Endothelial cell of umbilical vein (primary cell): Measurements from ENCODE around the gene NSDHL. TPM values are rescaled to one million over a fixed set of nuclear protein-coding genes. Genes with fewer than 3 reads are reported as not detected.
"Not testable (repeated sequence)": the region's sequence is repeated elsewhere in the genome, so short reads cannot be mapped to it uniquely, and the experiment has no call there.

Source experiments
- Bru-seq: library from RNA; stranded (reverse); fragments of 400-500 nt; gene quantifications from one replicate; lab custom pipeline; 2021; lab: Mats Ljungman, UMichigan
- BruChase-seq, 2 experiments: library from RNA; stranded (reverse); fragments of 400-500 nt; gene quantifications; one replicate each; lab custom pipeline; 2021; lab: Mats Ljungman, UMichigan
- BruUV-seq: library from RNA; stranded (reverse); fragments of 400-500 nt; replicated peaks from 2 replicates; lab custom pipeline; 2021; lab: Mats Ljungman, UMichigan
- CTCF ChIA-PET: fragments of 300-600, 350-600 bp; sonication (Branson Sonifier 250); formaldehyde crosslinking; loops from one replicate; lab custom pipeline; 2021; ENCODE audit warnings: antibody characterized with exemption, inconsistent platforms; lab: Charles Lee
- POLR2A ChIA-PET: fragments of 300-600, 350-600 bp; sonication (Branson Sonifier 250); formaldehyde crosslinking; loops from one replicate; lab custom pipeline; 2021; ENCODE audit warnings: antibody characterized with exemption, inconsistent platforms; lab: Charles Lee
- DNase-seq: peaks from one replicate; pipeline ENCODE4 v3.0.0-alpha.2; 2011; ENCODE audit warnings: low read depth, low spot score
- FAIRE-seq: peaks from 2 replicates; lab custom pipeline; 2011; peaks lifted over from hg19 to GRCh38; lab: Jason Lieb, UNC
- H2AFZ ChIP-seq: 2 replicates; pipeline ENCODE4 v1.6.0; 2012; ENCODE audit warnings: low read depth, low read length, control low read depth, inconsistent platforms
- H3K27ac ChIP-seq: 2 replicates; pipeline ENCODE4 v1.5.1; 2011; ENCODE audit warnings: low read depth, mild to moderate bottlenecking, control low read depth, low read length, moderate library complexity; ENCODE audit not compliant: insufficient read depth
- H3K27me3 ChIP-seq, 2 experiments: 2 replicates each; pipeline versions ENCODE4 v1.6.0 to v1.6.1; 2011; ENCODE audit warnings: low read length in 2 of 2, mixed read lengths in 1 of 2; ENCODE audit not compliant: control insufficient read depth in 2 of 2, insufficient read depth in 2 of 2
- H3K36me3 ChIP-seq, 2 experiments: 2 replicates in 1 of 2; 3 replicates in 1 of 2; pipeline ENCODE4 v1.5.1; 2011; ENCODE audit warnings: low read length in 2 of 2, mild to moderate bottlenecking in 1 of 2, moderate library complexity in 1 of 2; ENCODE audit not compliant: control insufficient read depth in 2 of 2, insufficient read depth in 2 of 2; ENCODE audit errors: extremely low read depth in 1 of 2
- H3K4me1 ChIP-seq: 3 replicates; pipeline ENCODE4 v1.5.1; 2011; ENCODE audit warnings: mild to moderate bottlenecking, low read length; ENCODE audit not compliant: control insufficient read depth, insufficient read depth; ENCODE audit errors: extremely low read depth
- H3K4me2 ChIP-seq: 2 replicates; pipeline ENCODE4 v1.6.1; 2011; ENCODE audit warnings: low read length, control low read depth, mixed read lengths; ENCODE audit not compliant: insufficient read depth
- H3K4me3 ChIP-seq, 3 experiments: fragments of 200-600 bp in 1 of 3; sonication (generic), shearing (Covaris generic) in 1 of 3; replicated peaks in 1 of 3; 2 replicates each; pipeline ENCODE4 v1.5.1; 2011 to 2016; ENCODE audit warnings: control low read depth in 3 of 3, low read length in 3 of 3, mild to moderate bottlenecking in 2 of 3, inconsistent platforms in 1 of 3, low read depth in 1 of 3, moderate library complexity in 1 of 3; ENCODE audit not compliant: insufficient read depth in 1 of 3
- H3K79me2 ChIP-seq: 2 replicates; pipeline ENCODE4 v1.6.0; 2012; ENCODE audit warnings: low read length, inconsistent platforms; ENCODE audit not compliant: control insufficient read depth, insufficient read depth
- H3K9ac ChIP-seq: replicated peaks from 2 replicates; pipeline ENCODE3; 2011; ENCODE audit warnings: low read length, control low read depth; ENCODE audit not compliant: insufficient read depth; ENCODE audit errors: extremely low read depth
- H3K9me1 ChIP-seq: replicated peaks from 3 replicates; pipeline ENCODE4 v1.6.0; 2011; ENCODE audit warnings: mild to moderate bottlenecking, low read length; ENCODE audit not compliant: control insufficient read depth, insufficient read depth; ENCODE audit errors: extremely low read depth
- H3K9me3 ChIP-seq: replicated peaks from 2 replicates; pipeline ENCODE4 v1.5.1; 2012; ENCODE audit warnings: low read length, inconsistent platforms; ENCODE audit not compliant: control insufficient read depth, insufficient read depth
- H4K20me1 ChIP-seq: replicated peaks from 2 replicates; pipeline ENCODE3; 2011; ENCODE audit warnings: mild to moderate bottlenecking, low read length; ENCODE audit not compliant: control insufficient read depth, insufficient read depth; ENCODE audit errors: extremely low read depth
- EZH2 ChIP-seq: IDR thresholded peaks from 2 replicates; pipeline ENCODE4 v1.6.1; 2012; ENCODE audit warnings: borderline replicate concordance, low read depth, mild to moderate bottlenecking, moderate library complexity, low read length, inconsistent platforms; ENCODE audit not compliant: severe bottlenecking
- FOS ChIP-seq: IDR thresholded peaks from 2 replicates; pipeline ENCODE4 v1.6.1; 2011; ENCODE audit warnings: mild to moderate bottlenecking, low read length, moderate library complexity, borderline replicate concordance; ENCODE audit not compliant: insufficient read depth
- JUN ChIP-seq: IDR thresholded peaks from 2 replicates; pipeline ENCODE4 v1.6.1; 2011; ENCODE audit warnings: borderline replicate concordance, low read depth; ENCODE audit not compliant: insufficient read length, insufficient read depth
- MYC ChIP-seq: IDR thresholded peaks from one replicate; pipeline ENCODE4 v1.6.1; 2011; ENCODE audit warnings: mild to moderate bottlenecking, low read depth, low read length
- POLR2A ChIP-seq: IDR thresholded peaks from 2 replicates; pipeline ENCODE4 v1.6.1; 2012; ENCODE audit warnings: low read depth, mild to moderate bottlenecking, control low read depth, low read length
- POLR2AphosphoS5 ChIP-seq: IDR thresholded peaks from 2 replicates; pipeline ENCODE4 v1.6.1; 2012; ENCODE audit warnings: low read depth, mild to moderate bottlenecking, control low read depth, low read length, moderate library complexity; ENCODE audit not compliant: insufficient read depth
- dilution Hi-C: fragments of 300-500 bp; cut with MboI; formaldehyde crosslinking; loops from one replicate; pipeline ENCODE4 v1.15.0; 2019; ENCODE audit warnings: low sequenced_read_pairs; ENCODE audit not compliant: extremely low pct_ligation_motif_present
- intact Hi-C: fragments of 100-400 bp; cut with micrococcal nuclease; formaldehyde crosslinking; loops from one replicate; pipeline ENCODE4 v1.10.0; 2022
- long read RNA-seq: library from polyadenylated mRNA; stranded (forward); transcript quantifications from one replicate; pipeline ENCODE4 v2.0.0, GENCODE V29; 2021
- polyA minus RNA-seq, 3 experiments: library from RNA; depleted of rRNA, polyadenylated mRNA; stranded (reverse); fragments of >200 nt; gene quantifications; 1 replicate in 1 of 3; 2 replicates in 2 of 3; pipeline ENCODE4 v1.2.3, GENCODE V29; 2011
- polyA plus RNA-seq, 4 experiments: library from polyadenylated mRNA; depleted of rRNA in 3 of 4; stranded (reverse) in 3 of 4; unstranded in 1 of 4; fragments of >200 nt; gene quantifications; 2 replicates each; pipeline versions ENCODE4 v1.2.1 to v1.2.3, GENCODE V29; 2011 to 2012; ENCODE audit warnings: missing spikeins in 1 of 4
- total RNA-seq: library from RNA; stranded (reverse); gene quantifications from 2 replicates; pipeline ENCODE4 v1.2.3, GENCODE V29; 2021
- TF ChIP-seq, protein P1 (sequence below), 2 donors: IDR thresholded peaks; 1 replicate in 1 of 2; 2 replicates in 1 of 2; pipeline ENCODE4 v1.5.1; 2011; ENCODE audit warnings: low read length in 2 of 2, mild to moderate bottlenecking in 2 of 2, moderate library complexity in 2 of 2, control low read depth in 1 of 2, inconsistent platforms in 1 of 2, low read depth in 1 of 2; ENCODE audit not compliant: insufficient read depth in 1 of 2; ENCODE audit errors: extremely low read depth in 1 of 2
- TF ChIP-seq, protein P2 (sequence below): IDR thresholded peaks from 2 replicates; pipeline ENCODE4 v1.6.1; 2011; ENCODE audit not compliant: insufficient read depth, insufficient read length

The NSDHL gene
- 40.0 and 43.4 TPM in 2 replicates for total RNA-seq
- polyA plus RNA-seq: 43.7 and 44.5 TPM in 2 replicates
- polyA plus RNA-seq (2011; cell fraction: cytosol; rRNA removed): 37.3 and 43.2 TPM in 2 replicates
- 23.4 and 25.7 TPM in 2 replicates for polyA plus RNA-seq (2011; cell fraction: nucleus; rRNA removed)
- polyA plus RNA-seq (2012): 32.2 and 39.5 TPM in 2 replicates
- 26.0 and 29.3 TPM in 2 replicates for polyA minus RNA-seq
- polyA minus RNA-seq (2011; cell fraction: cytosol; rRNA and poly(A)+ RNA removed): 11.2 TPM
- 6.0 and 6.5 TPM in 2 replicates for polyA minus RNA-seq (2011; cell fraction: nucleus; rRNA and poly(A)+ RNA removed)
- Bru-seq, nascent RNA: percentile 67 among the genes with signal in this experiment
- BruChase-seq, experiment 1, labeled RNA remaining after a 6-hour chase: percentile 57 among the genes with signal in this experiment
- percentile 55 among the genes with signal in this experiment for BruChase-seq, experiment 2, labeled RNA remaining after a 2-hour chase
- long read RNA-seq, transcript NSDHL-201 (8 exons, 1,929 nt): major isoform, 135 of 176 reads
- long read RNA-seq, transcript NSDHL-203 (9 exons, 1,630 nt): minor isoform, 23 of 176 reads
- long read RNA-seq, partial matches to known transcripts: 12 of 176 reads
- long read RNA-seq, other reads (novel, unspliced or antisense): 6 of 176 reads

DNA sequence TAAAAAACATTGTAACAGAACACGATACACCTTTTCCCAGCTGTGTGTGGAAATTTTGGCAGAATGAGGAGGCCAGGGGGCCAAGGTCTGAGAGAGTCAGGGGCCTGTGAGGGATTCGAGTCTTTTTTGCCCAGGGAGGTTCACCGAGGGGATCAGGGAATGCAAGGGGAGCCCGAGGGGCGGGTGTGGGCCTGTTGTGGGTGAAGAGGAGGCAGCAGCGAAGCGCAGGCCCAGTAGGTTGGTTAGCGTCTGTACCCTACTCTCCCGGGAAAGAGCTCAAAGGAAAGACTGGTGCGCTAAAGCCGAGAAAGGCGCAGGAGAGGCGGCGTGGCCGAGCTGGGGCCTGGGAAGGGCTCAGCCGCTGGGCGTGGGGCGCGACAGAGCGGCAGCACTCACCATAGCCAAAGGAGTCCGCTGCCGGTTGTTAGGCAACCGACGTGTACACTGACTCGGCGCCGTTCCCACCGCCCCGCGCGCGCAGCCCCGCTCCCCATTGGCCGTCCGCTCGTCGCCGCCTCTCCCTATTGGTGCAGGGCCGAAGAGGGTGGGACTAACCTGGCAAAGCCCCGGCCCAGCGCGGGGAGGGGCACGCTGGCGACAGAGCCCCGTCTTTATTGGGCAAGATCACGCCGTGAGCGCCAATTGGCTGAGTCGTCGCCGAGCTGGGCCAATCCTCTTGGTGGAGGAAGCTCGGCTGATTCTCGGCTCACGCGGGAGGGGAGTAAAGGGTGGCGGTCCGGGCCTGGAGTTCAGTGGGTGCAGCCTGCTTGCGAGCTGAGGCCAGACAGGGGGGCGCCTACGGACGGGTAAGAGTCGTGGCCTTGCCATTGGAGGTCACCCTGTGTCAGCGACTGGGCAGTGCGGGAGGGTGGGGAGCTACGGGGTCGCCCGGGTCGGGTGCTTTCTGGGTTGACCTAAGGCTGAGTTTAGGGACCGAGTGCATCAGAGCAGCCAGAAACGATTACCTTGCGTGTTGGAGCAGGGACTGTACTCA, at the start of gene NSDHL, which contains the start of gene CETN2:
Gene NSDHL (plus strand): TSS at position 752 of the 994 bp plus-strand sequence. CDS start 15,262 bp downstream, outside the sequence.
Gene CETN2 (minus strand): TSS at position 446 of the 994 bp plus-strand sequence. CDS start 47 bp downstream, at position 399.
- H4K20me1 ChIP-seq: no peaks in the 10 kb centered on the region
- H3K4me2 ChIP-seq: peak within 1 kb of the TSS; percentile 89
- H3K79me2 ChIP-seq: peaks cover 36% of the 10 kb centered on the region
- H3K27me3 ChIP-seq: no peaks in the 10 kb centered on the region
- H3K36me3 ChIP-seq: no peaks in the 10 kb centered on the region
- peak; percentile 97 for DNase-seq
- CTCF ChIA-PET: interaction anchor here (1.1 to 1.3 kb wide), 2 partner anchors 9 to 96 kb away, joined by 4 to 6 read pairs; no protein-coding TSS in a partner anchor
- POLR2A ChIA-PET: no interaction called here
- TSS peak; percentile 58 for BruUV-seq
- no peaks in the 10 kb centered on the region for H3K9me1 ChIP-seq
- H3K4me3 ChIP-seq: peak within 1 kb of the TSS; percentile 79 to 87 (median 84)
- H3K27ac ChIP-seq: peak within 1 kb of the TSS; percentile 53
- H3K4me1 ChIP-seq: peaks cover 18% of the 10 kb centered on the region
- peak within 1 kb of the TSS; percentile 93 for H2AFZ ChIP-seq
- intact Hi-C loops: loop anchor here (2.0 kb wide), 1 partner anchor 66 kb away; no protein-coding TSS in a partner anchor
- peak within 1 kb of the TSS; percentile 82 for H3K9ac ChIP-seq
- dilution Hi-C loops: no loop called here
- no peaks in the 10 kb centered on the region for H3K9me3 ChIP-seq
- peak; percentile 99 for FAIRE-seq
- TF ChIP-seq EZH2 (no peak), FOS (no peak), POLR2AphosphoS5 (no peak), JUN (no peak), POLR2A (peak; percentile 56), MYC (no peak)
- TF ChIP-seq, protein P1, sequence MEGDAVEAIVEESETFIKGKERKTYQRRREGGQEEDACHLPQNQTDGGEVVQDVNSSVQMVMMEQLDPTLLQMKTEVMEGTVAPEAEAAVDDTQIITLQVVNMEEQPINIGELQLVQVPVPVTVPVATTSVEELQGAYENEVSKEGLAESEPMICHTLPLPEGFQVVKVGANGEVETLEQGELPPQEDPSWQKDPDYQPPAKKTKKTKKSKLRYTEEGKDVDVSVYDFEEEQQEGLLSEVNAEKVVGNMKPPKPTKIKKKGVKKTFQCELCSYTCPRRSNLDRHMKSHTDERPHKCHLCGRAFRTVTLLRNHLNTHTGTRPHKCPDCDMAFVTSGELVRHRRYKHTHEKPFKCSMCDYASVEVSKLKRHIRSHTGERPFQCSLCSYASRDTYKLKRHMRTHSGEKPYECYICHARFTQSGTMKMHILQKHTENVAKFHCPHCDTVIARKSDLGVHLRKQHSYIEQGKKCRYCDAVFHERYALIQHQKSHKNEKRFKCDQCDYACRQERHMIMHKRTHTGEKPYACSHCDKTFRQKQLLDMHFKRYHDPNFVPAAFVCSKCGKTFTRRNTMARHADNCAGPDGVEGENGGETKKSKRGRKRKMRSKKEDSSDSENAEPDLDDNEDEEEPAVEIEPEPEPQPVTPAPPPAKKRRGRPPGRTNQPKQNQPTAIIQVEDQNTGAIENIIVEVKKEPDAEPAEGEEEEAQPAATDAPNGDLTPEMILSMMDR (IDR thresholded peaks at IDR 0.05; ENCODE audit: extremely low read depth in 1 of 2, insufficient read depth in 1 of 2, low read depth in 1 of 2, low read length in 2 of 2): no peak
- TF ChIP-seq, protein P2, sequence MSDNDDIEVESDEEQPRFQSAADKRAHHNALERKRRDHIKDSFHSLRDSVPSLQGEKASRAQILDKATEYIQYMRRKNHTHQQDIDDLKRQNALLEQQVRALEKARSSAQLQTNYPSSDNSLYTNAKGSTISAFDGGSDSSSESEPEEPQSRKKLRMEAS: no peak

DNA sequence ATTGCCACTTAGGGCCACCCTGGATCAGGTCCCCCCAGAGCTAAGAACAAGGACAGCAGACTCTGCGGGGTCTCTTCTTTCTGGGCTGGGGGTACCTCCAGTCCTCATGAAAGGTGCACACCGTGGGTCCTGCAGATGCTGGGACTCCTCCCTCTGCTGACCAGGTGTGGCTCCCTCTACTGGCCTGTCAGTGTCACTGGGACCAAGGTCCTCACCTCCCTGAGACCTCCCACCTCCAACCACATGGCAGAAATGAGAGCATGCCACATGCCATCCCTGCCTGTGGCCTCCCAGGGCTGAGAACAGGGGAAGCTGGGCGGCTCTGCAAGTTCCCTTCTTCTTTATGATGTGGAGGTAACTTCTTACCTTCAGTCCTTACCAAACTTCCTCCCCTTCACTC, 43.8 kb upstream of the NSDHL start:
- H3K27me3 ChIP-seq, H3K79me2 ChIP-seq, POLR2A ChIA-PET, H3K9ac ChIP-seq, H3K9me1 ChIP-seq, H4K20me1 ChIP-seq, BruUV-seq, dilution Hi-C loops, H3K9me3 ChIP-seq, H3K4me2 ChIP-seq, H2AFZ ChIP-seq, H3K36me3 ChIP-seq, H3K4me3 ChIP-seq, intact Hi-C loops, CTCF ChIA-PET, H3K4me1 ChIP-seq, H3K27ac ChIP-seq, DNase-seq: not testable (repeated sequence)
- peak; percentile 58 for FAIRE-seq
